Measurements from ENCODE around the gene NPM1.

DNA sequence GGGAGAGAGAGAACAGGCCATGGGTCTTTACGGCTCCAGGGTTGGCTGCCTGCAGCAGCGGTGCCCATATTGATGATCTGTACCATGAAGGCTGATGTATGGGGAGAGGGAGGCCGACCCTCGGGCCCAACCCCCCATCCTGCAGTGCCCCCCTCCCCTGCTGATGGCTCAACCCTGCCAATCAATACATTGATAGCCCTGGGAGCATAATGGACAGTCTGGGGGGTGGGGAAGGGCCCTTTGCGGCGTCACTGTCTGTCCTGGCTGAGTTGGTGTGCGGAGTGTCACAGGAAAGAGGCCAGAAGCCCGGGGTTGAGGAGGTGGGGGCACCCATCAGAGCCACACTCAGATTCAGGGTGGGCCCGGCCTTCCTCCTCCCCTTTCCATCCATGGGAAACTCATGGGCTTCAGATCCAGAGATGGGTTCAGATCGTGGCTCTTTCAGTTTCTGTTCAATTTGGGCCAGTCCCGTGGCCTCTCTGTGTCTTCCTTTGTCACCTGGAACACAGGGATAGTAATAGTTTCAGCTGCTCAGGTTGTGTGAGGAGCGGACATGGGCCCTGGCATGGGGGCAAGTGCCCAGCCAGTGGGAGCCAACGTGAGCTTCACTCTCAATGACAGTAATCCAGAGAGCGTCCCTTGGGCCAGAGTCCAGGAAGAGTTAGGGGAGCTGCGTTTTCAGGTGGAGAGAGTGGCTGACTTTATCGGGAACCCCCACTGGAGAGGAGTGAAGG lies 41.3 kb downstream of the NPM1 start:
- no peak for TF ChIP-seq L3MBTL2 (conservative IDR thresholded peaks at IDR 0.05)
- TF ChIP-seq SUZ12 (IDR thresholded peaks at IDR 0.05): no peak
- TF ChIP-seq BHLHE40 (IDR thresholded peaks at IDR 0.05; ENCODE audit: borderline replicate concordance): no peak
- no peak for TF ChIP-seq ELF4 (IDR thresholded peaks at IDR 0.05)
- no peak for TF ChIP-seq CTBP1 (IDR thresholded peaks at IDR 0.05; ENCODE audit: borderline replicate concordance)
- TF ChIP-seq SP1 (IDR thresholded peaks at IDR 0.05): no peak
- no peak for TF ChIP-seq FOXM1 (IDR thresholded peaks at IDR 0.05; ENCODE audit: borderline replicate concordance)
- TF ChIP-seq LEF1 (IDR thresholded peaks at IDR 0.05; ENCODE audit: borderline replicate concordance): no peak
- TF ChIP-seq FOXK2 (IDR thresholded peaks at IDR 0.05): no peak
- no peak for TF ChIP-seq ZNF384 (IDR thresholded peaks at IDR 0.05)
- TF ChIP-seq FOXA1 (IDR thresholded peaks at IDR 0.05): no peak
- TF ChIP-seq TARDBP (IDR thresholded peaks at IDR 0.05): no peak
- TF ChIP-seq, protein P1, sequence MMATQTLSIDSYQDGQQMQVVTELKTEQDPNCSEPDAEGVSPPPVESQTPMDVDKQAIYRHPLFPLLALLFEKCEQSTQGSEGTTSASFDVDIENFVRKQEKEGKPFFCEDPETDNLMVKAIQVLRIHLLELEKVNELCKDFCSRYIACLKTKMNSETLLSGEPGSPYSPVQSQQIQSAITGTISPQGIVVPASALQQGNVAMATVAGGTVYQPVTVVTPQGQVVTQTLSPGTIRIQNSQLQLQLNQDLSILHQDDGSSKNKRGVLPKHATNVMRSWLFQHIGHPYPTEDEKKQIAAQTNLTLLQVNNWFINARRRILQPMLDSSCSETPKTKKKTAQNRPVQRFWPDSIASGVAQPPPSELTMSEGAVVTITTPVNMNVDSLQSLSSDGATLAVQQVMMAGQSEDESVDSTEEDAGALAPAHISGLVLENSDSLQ (IDR thresholded peaks at IDR 0.05): no peak
- no peak for TF ChIP-seq NFRKB (IDR thresholded peaks at IDR 0.05)
